Left forelimb (tissue), 1 donor: ENCODE results near the gene APH1B.
"Not testable (repeated sequence)": the region's sequence is repeated elsewhere in the genome, so short reads cannot be mapped to it uniquely, and the experiment has no call there.

Source experiments
- DNase-seq: peaks from one replicate; pipeline ENCODE4 v3.0.0-alpha.2; 2018; ENCODE audit warnings: low spot score

The APH1B gene

DNA sequence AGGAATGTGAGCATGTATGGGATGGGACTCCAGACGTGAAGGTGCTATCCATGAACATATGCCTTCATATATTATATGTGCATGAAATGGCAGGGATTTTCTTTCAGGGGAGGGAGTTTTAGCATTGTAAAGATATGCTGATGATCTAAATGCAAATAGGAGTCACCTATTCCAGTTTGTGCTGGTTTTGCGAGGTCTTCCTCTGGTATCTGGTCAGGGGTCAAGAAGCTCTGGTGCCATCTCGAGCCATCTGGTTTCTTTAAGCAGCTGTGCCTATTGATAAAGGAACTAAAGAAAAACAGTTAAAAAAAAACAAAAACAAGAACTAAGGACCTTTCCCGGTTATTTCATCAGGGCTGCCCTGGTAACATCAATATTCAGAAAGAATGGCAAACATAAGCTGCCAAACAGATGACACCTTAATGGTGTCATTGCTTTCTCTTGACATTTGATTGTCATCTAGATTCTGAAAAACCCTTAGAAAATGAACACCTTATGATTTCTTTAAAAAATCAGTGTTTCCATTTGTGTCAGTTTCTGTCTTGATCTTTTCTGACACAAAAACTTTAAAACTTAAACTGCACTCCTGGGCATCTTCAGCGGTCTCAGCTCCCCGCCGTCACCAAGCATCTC is 22.7 kb downstream of the APH1B start:
- no peak for DNase-seq

DNA sequence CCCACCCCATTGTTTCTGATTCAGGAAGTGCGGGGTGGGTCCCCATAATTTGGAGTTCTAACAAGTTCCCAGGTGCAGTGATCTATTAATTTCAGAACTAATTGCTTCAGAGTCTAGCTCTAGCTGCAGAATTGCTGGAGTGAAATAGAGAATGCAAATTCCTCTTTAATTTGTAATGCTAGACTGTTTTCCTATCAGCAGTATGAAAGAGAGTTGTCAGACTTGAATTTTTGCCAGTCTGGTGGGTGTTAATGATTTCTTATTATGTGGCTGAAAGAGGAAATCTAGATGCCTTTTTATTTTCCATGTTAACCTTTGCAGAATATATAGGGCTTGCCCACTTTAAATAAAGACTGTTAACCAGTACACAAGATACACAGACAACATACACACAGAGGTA is 23.7 kb downstream of the APH1B start:
- DNase-seq, result no peak

DNA sequence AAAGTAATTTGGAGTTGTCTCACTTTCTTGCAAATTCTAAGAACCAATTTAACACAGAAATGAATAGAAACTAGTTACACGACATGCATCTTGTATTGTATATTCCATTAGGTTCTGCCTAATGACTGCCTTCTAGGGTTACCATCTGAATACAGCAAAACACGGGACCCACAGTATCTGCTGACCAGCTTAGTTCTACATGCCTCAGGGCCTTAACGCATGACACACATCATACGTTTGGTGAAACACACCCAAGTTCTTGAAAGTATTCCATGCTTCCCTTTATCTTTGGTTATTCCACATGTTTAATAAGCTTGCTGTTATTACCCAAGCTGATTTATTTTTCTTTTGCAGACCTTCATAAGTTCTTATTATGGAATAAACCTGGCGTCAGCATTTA is 27.9 kb downstream of the APH1B start:
- no peak for DNase-seq

DNA sequence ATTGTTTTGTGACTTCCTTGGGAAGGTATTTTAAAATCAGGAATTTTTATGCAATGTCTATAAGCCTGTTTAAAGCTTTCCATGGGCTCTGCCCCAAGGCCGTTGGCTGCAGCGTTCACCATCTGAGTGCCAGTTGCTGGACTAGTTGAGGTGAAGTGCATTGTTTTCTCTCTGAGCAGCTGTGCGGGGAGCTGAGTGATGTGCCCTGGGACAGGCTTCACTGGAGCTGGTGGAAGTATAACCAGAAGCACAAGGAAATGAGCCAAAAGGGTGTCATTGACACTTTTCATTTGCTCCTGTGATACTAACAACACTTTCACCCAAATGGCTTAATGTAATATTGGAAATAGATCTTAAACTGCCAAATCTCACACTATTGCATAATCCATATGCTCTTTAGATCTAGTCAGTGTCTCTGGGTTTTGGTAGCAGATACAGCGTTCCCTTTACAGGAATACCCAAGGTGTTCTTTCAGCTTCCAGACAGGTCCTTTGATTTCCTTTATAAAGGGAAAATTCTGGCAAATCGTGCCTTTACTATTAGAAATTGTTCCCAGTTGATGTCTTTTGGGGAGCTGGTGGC is 29.2 kb downstream of the APH1B start:
- no peak for DNase-seq

DNA sequence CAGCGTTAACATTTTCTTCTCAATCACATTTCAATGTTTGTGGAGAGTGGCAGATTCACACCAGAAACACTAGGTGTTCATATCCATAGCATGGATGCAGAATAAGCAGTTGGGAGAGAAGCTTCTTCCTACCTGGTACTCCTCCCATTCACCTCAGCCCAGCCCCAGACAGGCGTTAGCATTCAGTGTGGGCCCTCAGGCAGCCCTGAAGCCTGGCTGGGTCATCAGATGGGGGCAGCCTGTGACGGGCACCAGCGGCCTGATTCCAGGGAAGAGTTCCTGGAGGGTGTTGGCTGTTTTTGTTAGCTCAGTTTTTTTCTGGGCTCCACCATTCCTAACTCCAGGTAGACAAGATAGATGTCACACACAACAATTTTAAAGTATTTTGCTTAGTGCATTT is 31.1 kb downstream of the APH1B start:
- DNase-seq, result no peak

DNA sequence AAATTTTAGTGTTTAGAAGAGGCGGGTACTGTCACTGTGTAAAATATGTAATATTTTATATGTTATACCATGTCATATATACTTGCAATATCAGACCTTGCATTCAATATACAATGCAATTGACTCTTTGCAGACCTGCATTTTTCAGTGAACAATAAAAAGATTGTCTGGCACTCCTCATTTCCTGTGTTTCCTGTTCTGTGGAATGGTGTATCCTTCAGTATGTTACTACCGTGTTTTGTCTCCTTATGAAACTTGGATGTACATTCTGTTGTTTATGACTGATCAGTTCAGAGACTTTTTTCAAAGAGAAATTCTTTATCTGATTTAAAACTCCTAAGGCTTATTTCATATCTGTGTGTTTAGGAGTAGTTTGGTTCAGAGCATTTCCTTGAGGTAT is 31.5 kb downstream of the APH1B start:
- DNase-seq, result no peak

DNA sequence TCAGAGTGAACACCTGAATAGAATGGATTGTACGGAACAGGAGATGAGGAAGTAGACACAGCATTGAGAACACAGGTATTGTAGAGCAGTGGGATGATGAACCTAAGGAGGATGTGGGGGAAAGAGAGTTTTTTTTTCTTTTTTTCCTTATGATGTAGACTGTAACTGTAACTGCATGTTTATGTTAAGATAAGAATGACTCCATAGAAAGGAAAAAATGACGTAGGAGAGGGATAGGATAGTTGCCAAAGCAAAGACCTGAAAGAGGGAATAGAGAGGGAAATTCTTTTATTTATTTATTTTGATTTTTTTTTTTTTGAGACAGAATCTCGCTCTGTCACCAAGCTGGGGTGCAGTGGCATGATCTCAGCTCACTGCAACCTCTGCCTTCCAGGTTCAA is 33.2 kb downstream of the APH1B start:
- no peak for DNase-seq

DNA sequence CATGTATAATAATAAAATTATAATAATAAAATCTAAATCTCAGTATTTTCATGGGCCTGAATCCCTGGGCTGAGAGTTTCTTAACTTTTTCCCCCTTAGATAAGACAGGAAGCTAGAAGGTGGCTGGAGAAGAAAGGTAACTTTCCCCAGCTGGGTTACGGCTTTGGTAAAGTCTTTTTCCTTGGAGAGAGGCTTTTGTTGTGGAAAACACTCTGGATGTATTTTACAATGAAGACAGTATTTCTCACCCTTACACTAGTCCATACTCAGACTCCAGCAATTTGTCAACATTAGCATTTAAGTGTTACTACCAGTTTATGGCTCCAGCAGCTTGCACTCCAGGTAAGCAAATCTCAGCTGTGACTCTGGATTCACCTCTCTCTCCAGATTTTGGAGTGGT is 34.9 kb downstream of the APH1B start:
- DNase-seq, result no peak

DNA sequence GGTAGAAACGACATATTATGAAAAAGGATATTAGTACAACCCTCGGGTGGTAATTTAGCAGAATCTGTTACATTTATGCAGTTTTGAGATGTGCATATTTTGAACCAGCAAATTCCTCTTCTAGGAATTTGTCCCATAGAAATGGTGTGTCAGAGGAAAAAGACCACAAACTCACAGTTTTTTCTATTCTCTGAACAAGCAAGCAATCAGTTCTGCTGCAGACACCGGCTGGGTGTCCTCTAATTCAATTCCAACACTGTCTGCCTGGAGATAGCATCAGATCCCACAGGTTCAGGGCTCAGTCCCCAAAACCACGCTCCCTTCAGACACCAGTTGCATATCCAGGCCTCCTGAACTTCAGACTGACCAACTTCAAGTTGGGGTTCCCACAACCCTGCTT is 36.4 kb downstream of the APH1B start:
- DNase-seq, result no peak

DNA sequence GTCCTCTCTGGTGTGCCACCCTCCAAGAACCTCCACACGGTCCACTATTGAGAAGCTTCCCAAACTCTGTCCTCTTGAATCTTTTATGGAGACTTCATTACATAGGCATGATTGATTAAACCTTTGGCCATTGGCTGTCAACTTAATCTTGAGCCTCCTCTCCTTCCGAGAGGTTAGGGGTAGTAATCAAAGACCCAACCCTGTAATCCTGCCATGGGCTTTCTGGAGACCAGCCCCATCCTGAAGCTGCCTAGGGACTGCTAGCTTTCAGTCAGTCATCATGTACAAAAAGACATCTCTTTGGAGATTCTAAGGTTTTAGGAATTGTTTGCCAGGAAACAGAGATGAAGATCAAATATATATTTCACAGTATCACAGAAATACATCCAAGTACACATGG is 37.0 kb downstream of the APH1B start:
- DNase-seq, result no peak

DNA sequence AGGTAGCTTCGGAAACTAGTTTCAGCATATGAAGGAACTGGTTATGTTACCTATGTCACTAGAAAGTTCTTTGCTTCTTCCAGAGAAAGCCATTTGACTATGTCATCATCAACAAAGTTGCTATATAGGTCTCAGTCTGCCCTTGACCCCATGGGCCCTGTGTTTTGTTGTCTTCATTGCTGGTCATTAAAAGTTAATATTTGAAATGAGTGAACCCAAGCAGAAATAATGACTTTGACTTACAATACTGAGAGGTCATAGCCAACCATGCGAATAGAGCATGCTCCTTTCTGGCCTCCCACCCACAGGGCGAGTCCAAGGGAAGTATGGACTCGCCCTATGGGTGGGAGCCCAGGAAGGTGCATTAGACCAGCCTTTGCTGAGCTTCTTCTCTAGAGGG is 40.9 kb downstream of the APH1B start:
- DNase-seq, result no peak

DNA sequence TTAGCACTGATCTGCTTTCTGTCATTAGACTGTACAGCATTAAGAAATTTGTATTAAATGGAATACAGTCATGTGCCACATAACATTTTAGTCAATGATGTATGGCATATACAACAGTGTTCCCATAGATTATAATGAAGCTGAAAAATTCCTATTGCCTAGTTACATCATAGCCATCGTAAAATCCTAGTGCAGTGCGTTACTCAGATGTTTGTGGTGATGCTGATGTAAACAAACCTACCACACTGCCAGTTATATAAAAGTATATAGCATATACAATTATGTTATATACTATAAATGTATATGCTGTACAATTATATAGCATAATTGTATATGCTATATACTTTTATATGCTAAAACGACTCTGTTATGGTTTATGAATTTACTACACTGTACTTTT is 41.7 kb downstream of the APH1B start:
- DNase-seq, result no peak

DNA sequence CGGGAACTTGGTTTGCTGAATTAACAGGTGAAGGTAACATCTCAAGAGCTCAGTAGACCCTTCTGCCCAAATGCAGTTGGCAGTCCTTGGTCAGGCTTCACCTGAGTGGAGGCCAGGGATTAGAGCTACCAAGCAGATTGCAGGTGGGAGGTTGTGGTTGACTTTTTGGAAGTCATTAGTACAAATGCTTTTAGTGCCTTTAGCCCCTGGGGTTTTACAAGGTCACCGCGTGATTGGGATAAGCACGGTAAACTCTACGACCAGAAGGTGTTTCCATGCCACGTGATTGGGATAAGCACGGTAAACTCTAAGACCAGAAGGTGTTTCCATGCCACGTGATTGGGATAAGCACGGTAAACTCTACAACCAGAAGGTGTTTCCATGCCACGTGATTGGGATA is 43.0 kb downstream of the APH1B start:
- not testable (repeated sequence) for DNase-seq

DNA sequence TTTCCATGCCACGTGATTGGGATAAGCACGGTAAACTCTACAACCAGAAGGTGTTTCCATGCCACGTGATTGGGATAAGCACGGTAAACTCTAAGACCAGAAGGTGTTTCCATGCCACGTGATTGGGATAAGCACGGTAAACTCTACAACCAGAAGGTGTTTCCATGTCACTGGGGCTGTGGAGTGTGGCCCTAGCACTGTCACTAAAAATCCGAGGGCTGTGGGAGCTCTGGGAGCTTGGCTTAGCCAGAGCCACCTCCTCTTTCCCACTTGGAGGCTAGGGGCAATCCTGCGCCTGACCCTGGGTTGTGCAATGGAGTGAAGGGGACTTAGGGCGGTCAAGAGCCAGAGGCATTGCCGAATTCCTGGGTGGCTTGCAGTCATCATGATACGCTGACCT is 43.6 kb downstream of the APH1B start:
- not testable (repeated sequence) for DNase-seq

DNA sequence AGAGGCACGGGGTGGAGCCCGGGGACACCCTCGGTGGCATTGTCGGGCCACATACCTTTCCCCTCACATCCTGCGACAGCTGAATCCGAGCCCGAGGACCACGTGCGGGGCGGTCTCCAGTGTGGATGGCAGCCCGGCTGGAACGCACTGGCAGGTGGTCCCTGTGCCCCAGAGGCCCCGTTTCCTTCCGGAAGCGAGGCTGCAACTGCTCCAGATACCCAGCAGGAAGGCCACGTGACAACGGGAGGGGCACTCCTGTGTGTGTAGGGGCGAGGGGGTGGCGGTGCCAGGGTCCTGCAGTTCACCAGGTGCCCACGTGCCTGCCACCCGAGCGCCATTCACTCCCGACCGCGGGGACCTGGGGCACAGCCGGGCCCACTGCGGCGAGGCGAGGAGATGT is 44.1 kb downstream of the APH1B start:
- DNase-seq, result no peak

DNA sequence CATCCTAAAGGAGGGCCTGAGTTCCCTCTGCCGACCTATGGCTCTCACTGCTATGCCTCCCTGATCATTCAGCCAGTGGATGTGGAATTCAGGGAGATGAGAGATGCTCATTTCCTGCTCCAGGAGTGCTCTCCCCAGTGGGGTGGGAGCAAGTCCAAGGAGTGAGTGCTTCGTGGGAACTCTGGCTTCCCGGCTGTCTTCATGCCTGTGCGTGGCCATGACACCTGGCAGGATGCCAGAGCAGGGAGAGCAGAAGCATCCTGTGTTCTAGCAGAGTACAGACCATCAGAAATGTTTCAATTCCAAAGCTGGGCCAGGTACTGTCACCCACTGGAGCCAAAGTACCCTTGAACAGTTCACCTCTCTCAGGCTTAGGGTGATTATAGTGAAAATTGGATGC is 45.1 kb downstream of the APH1B start:
- no peak for DNase-seq

DNA sequence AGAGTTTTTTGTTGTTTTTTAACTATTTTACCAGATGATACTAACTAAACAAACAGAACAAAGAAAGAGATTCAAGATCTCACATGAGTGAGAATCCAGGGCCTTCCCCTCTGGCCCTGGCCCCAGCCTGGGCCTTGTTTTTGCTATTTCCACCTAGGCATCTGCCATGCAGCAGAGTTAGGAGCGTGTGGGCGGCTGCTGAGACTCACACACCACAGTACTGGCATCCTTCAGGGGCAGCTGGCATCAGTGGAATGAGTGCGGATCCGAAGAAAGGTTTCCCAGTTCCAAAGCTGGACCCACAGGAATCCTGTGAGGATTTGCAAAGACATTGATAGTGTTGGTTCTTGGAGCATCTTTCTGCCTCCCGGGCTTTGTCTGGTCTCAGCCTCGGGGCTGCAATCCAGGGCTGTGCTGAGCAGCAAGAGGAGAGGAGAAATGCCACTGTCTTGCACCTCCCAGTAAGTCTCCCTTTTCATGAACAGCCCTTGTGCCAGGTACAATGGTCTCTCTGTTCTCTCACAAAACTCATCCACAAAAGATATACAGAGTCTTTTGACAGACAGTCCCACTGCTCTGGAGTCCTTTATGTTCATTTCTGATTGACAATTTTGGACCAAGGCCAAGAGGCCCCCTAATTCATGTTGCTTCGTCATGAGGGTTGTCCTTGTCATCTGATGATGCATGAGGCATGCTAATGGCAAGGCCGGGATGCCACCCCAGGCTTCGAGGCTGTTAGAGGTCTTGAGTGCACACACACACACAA is 46.6 kb downstream of the APH1B start:
- DNase-seq, result no peak

DNA sequence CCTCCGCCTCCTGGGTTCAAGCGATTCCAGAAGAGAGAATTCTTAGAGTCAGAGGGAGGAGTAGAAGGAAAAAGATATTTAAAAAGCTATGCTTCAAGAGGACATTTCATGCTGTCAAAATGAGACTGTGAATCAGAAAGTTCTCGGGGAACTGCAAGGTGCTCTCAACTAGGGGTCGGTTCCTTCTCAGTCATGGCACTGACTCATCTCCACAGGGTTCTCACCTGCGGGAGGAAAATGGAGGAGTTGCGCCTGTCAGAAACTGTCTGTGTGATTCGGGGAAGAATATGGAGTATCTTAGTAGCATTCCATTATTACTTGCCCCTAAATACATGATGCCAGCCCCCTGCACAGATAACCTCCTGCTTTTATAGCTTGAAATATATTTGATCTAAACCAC is 47.4 kb downstream of the APH1B start:
- DNase-seq, result no peak

DNA sequence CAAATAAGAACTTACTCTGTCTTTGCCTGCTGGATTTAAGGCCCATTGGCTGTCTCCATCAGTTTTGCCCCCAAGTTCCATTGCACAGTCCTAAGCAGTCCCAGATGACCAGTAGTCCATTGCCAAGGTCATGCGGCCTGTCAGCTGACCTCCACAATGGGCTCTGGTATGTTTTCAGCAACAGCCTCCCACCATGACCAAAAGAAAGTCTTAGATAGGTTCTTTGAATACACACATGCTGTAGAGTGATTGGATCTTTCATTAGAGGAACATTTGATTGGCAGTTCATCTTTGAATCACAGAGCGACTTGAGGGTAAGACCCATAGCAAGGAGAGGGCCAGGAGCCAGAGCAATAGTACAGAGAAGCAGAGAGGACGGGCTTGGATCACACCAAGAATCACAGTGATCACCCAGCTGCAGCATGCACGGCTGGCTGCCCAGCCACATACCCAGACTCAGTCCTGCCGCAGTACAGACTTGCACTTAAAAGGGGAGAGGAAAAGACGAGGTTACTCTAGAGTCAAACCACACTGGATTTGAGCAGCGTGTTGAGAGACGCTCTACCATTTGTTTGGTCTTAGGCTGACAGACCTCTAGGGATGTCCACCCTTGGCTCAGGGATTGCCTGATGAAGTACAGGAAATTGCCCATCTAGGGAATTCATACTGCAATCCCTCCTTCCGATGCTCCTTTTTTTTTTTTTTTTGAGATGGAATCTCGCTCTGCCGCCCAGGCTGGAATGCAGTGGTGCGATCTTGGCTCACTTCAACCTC is 50.4 kb downstream of the APH1B start:
- no peak for DNase-seq

DNA sequence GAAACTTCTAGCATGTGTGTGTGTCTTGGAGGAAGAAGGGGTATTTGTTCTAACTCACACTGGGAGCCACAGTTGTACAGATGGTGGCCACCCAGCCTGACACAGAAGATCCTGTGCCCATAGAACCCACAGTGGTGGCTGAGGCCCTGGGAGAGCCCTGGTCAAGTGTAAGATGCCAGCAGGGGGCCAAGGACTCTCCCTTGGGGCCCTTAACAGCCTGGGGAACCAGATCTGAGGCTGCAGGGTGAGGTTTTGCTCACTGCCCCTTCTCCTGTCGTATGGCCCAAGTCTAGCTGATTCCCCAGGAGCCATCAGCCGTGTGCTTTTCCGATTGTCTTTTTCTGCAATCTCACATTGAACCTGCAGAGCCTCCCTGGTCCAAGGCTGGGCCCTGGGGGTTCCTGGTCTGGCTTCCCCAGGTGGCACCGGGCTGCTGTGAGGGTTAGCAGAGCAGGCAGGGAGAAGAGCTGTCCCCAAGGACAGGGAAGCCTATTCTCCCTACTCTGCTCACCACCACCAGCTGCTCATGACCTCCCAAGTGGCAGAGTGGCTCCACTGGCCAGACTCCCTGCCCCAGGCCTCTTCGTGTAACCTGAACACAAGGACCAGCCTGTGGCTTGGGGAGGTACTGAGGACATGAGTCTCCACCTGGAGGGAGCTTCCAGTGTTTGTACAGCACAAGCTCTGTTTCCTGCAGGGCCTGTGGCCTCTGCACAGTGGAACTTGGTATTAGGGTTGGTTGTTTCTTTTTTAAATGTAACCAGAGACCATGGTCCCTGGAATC is 52.4 kb downstream of the APH1B start:
- DNase-seq, result no peak

DNA sequence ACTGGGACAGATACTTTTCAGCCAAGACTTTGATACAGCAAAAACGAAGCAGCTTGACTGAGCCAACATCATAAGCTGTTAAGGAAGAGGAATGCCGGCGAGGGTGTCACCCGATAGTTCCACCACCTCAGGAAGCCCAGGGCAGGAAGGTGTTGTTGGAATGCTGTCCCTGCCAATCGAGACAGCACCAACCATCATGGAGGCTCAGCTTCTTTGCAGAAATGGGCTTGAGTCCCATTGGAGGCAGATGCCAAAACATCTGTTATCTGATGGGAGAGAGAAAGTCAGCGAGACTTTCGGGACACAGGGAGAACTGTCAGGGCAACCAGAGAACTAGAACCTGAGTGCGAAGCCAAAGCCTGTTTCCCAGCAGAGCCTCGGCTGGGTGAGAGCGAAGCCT is 53.5 kb downstream of the APH1B start:
- no peak for DNase-seq

DNA sequence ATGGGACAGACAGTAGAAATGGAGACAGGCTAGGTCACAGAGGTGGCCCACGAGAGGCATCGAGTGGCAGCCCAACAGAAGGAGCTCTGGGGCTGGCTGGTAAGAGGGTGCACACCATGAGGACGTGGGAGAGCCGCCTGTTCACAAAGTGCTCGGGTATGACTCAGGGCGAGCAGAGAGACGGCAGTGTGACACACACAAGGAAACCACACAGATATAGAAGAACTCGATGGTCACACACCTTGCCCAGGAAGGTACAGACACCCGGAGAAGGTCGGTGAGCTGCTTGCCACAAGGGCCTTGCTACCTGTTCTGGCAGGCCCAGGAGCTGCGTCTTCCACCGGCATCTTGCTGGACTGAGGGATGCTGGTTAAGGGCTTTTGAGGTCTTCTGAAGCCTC is 54.1 kb downstream of the APH1B start:
- no peak for DNase-seq
